GM10266 (cell line): Measurements from ENCODE around the gene ONECUT3.
"Not testable (repeated sequence)": the region's sequence is repeated elsewhere in the genome, so short reads cannot be mapped to it uniquely, and the experiment has no call there.

Experiments
- DNase-seq: peaks from one replicate; pipeline ENCODE4 v3.0.0; 2012; ENCODE audit errors: extremely low spot score
- TF ChIP-seq, protein P1 (sequence below): IDR thresholded peaks from 2 replicates; pipeline ENCODE4 v1.5.1; 2012; ENCODE audit warnings: mild to moderate bottlenecking, low read depth; ENCODE audit not compliant: control insufficient read depth, insufficient read depth; ENCODE audit errors: missing control alignments

ONECUT3 gene

DNA sequence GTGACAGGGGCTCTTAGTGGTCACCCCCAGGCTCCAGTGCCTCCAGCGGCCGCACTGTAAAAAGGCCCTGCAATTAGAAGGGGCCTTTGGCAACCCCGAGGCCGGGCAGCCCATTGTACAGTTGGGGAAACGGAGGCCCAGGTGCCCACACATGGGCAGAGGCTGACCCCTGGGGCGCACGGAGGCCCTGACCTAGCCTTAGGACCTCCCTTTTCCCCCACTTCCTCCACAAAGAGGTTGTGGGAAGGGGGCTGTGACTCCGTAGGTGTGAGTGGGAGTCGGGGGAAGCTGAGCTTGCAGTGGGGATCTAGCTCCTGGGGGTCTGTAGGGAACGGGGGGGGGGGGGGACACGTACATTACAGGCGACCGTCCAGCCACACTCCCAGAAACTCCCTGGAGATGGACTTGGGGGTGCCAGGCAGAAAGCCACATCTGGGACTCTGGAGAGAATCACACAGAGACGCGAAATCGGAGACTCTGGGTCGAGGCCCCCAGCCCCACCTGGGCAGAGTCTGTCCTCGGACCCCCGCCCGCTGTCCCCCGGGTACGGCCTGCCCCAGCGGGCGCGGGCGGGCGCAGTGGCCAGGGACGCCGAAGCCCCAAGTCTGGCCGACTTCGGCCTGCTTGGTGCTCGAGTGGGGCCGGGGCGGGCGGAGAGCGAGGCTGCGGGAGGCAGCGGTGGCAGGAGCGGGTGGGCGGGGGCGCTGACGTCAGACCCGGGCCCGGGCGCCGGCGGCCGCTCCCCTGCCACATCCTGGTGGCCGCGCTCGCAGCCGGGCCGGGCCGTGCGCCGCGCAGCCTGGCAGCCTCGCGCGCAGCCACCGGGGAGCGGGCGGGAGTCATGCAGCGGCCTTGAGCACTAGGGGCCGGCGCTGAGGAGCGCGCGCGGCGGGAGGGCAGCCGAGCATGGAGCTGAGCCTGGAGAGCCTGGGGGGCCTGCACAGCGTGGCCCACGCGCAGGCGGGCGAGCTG lies at the start of gene ONECUT3:
ONECUT3 (plus strand) TSS at position 750 of the 972 bp plus-strand sequence; CDS start at position 907, 157 bp downstream.
- no peak for DNase-seq
- TF ChIP-seq, protein P1, sequence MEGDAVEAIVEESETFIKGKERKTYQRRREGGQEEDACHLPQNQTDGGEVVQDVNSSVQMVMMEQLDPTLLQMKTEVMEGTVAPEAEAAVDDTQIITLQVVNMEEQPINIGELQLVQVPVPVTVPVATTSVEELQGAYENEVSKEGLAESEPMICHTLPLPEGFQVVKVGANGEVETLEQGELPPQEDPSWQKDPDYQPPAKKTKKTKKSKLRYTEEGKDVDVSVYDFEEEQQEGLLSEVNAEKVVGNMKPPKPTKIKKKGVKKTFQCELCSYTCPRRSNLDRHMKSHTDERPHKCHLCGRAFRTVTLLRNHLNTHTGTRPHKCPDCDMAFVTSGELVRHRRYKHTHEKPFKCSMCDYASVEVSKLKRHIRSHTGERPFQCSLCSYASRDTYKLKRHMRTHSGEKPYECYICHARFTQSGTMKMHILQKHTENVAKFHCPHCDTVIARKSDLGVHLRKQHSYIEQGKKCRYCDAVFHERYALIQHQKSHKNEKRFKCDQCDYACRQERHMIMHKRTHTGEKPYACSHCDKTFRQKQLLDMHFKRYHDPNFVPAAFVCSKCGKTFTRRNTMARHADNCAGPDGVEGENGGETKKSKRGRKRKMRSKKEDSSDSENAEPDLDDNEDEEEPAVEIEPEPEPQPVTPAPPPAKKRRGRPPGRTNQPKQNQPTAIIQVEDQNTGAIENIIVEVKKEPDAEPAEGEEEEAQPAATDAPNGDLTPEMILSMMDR, result no peak

DNA sequence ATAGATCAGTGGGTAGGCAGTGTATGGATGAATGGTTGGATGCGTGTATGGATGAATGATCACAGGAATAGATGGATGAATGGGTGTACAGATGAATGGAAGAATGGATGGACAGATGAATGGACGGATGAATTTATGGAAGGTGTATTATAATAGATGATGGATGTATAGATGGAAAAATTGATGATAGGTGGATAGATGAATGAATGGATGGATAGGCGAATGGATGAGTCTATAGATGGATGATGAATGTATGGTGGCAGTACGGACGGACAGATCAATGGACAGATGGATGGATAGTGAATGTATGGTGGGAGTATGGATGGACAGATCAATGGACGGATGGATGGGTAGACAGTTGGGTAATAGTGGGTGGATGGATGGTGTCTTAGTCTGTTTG lies 49.0 kb upstream of the ONECUT3 start:
- no peak for DNase-seq
- TF ChIP-seq, protein P1, result no peak

DNA sequence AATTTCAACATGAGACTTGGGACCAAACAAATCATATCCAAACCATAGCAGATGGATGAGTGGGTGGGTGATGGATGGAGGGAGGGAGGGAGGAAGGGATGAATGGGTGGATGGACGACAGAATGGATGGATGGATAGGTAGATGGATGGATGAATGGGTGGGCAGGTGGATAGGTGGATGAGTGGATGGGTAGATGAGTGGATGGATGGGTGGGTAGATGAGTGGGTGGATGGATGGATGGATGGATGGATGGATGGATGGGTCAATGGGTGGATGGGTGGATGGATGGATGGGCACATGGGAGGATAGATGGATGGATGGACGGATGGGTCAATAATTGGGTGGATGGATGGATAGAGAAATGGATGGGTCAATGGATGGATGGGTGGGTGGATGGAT lies 47.9 kb upstream of the ONECUT3 start:
- DNase-seq, result no peak
- TF ChIP-seq, protein P1, result no peak

DNA sequence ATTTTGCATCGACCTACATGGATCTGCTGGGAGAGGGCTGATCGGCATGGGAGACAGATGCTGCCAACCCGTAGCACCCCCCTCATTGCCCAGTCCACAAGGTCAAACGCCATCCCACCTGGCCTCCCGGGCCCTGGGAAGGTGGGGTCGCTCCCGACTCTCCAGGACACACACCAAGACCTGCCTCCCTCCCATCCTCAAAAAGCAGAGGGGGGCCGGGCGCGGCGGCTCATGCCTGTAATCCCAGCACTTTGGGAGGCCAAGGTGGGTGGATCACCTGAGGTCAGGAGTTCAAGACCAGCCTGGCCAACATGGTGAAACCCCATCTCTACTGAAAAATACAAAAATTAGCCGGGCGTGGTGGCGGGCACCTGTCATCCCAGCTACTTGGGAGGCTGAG lies 46.7 kb upstream of the ONECUT3 start:
- not testable (repeated sequence) for DNase-seq

DNA sequence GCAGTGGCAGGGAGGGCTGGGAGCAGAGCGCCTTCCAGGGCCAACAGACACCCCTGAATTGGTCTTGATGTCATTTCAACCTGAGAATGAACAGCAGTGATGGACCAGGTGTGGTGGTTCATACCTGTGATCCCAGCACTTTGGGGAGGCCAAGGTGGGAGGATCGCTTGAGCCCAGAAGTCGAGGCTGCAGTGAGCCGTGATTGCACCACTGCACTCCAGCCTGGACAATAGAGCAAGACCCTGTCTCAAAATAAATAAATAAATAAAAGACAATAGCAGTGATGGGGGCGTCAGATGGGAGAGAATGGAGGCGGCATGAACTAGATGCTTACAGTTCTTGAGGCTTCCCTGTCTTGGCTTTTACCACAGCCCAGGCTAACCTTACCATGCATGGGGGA lies 46.1 kb upstream of the ONECUT3 start:
- TF ChIP-seq, protein P1, result no peak
- DNase-seq, result no peak

DNA sequence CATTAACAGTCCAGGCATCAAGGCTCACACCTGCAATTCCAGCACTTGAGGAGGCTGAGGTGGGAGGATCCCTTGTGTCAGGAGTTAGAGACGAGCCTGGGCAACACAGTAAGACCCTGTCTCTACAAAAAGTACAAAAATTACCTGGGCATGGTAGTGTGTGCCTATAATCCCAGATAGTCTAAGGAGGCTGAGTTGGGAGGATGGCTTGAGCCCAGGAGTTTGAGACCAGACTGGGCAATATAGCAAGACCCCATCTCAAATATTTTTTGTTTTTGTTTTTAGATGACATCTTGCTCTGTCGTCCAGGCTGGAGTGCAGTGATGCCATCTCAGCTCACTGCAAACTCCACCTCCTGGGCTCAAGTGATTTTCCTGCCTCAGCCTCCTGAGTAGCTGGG lies 40.1 kb upstream of the ONECUT3 start:
- DNase-seq, result no peak
- TF ChIP-seq, protein P1, result no peak

DNA sequence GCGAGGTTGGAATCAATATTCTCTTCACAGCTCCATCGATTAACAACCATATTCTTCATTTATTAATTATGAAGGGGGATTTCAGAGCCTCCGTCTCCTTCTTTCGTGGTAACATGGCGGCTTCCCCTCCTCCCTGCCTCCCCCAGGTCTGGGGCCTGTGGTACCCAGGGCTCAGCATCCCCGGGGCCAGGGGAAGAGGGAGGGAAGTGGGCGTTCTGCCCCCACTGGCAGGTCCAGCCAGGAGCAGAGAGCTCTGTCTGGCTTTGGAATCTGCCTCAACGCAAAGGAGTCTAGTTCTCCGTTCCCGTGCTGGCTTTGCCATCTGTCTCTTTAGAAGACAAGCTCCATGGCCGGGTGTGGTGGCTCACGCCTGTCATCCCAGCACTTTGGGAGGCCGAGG lies 37.8 kb upstream of the ONECUT3 start:
- no peak for DNase-seq
- TF ChIP-seq, protein P1, result no peak
